Uterus (tissue), 4 donors: Measurements from ENCODE around the gene CLINT1. TPM values are rescaled to one million over a fixed set of nuclear protein-coding genes. Genes with fewer than 3 reads are reported as not detected.
"Not testable (repeated sequence)": the region's sequence is repeated elsewhere in the genome, so short reads cannot be mapped to it uniquely, and the experiment has no call there.

Experiments used
- DNase-seq, 2 donors: peaks; one replicate each; pipeline ENCODE4 v3.0.0-alpha.2; 2019 to 2020
- H3K27ac ChIP-seq, 2 donors: fragments of 200-600 bp; sonication (generic); 1 replicate in 1 of 2; 2 replicates in 1 of 2; pipeline ENCODE4 v1.5.1; 2016 to 2018
- H3K27me3 ChIP-seq, 2 donors: fragments of 200-600 bp; sonication (generic); one replicate each; pipeline ENCODE4 v1.5.1; 2018 to 2019; ENCODE audit warnings: control low read depth in 1 of 2
- H3K36me3 ChIP-seq, 2 donors: fragments of 200-600 bp; sonication (generic); one replicate each; pipeline ENCODE4 v1.5.1; 2019; ENCODE audit warnings: control low read depth in 1 of 2
- H3K4me1 ChIP-seq, 2 donors: fragments of 200-600 bp; sonication (generic); one replicate each; pipeline ENCODE4 v1.5.1; 2018 to 2019; ENCODE audit warnings: control low read depth in 1 of 2
- H3K4me3 ChIP-seq, 2 donors: fragments of 200-600 bp; sonication (generic); 1 replicate in 1 of 2; 2 replicates in 1 of 2; pipeline ENCODE4 v1.5.1; 2018 to 2019; ENCODE audit warnings: mild to moderate bottlenecking in 1 of 2
- H3K9me3 ChIP-seq, 2 donors: fragments of 200-600 bp; sonication (generic); one replicate each; pipeline ENCODE4 v1.5.1; 2019; ENCODE audit warnings: control low read depth in 1 of 2
- CTCF ChIP-seq, 4 experiments: fragments of 200-600 bp in 2 of 4; fragments of 450-650 bp in 2 of 4; sonication (generic) in 2 of 4; IDR thresholded peaks; one replicate each; pipeline ENCODE4 v1.5.1; 2016 to 2019; ENCODE audit warnings: antibody characterized with exemption in 4 of 4, mild to moderate bottlenecking in 2 of 4, moderate library complexity in 1 of 4
- POLR2A ChIP-seq, 2 donors: fragments of 450-650 bp; IDR thresholded peaks; one replicate each; pipeline ENCODE4 v1.6.1; 2016; ENCODE audit warnings: antibody characterized with exemption in 2 of 2, mild to moderate bottlenecking in 1 of 2, moderate library complexity in 1 of 2
- intact Hi-C: fragments of 100-400 bp; cut with DNase I; formaldehyde crosslinking; loops from one replicate; pipeline ENCODE4 v1.15.1; 2023; ENCODE audit warnings: low total_unique reads
- total RNA-seq, 4 donors: library from RNA; depleted of rRNA in 3 of 4; stranded (reverse); fragments of >200 nt in 3 of 4; gene quantifications; one replicate each; pipeline versions ENCODE4 v1.1.0 to v1.2.4, GENCODE V29; 2014 to 2023
- donor health status: DM: yes; HTN: yes; CAD: no.

CLINT1 gene
- total RNA-seq, 4 donors from 2014 or later: 36.6 to 96.0 (median 55.3) TPM

GRCh38 chr5:157886796-157887380 lies 27.9 kb upstream of the CLINT1 start:
- Histone ChIP-seq H3K9me3 (no peaks in the 10 kb centered on the region), H3K27me3 (no peaks in the 10 kb centered on the region), H3K4me3 (no peak overlapping the region), H3K4me1 (no peaks in the 10 kb centered on the region), H3K27ac (no peak overlapping the region), H3K36me3 (no peaks in the 10 kb centered on the region)
- intact Hi-C loops: no loop called here
- no peak for DNase-seq
- no peak for TF ChIP-seq CTCF (IDR thresholded peaks at IDR 0.05)

GRCh38 chr5:157885051-157885450 lies 26.1 kb upstream of the CLINT1 start:
- H3K27me3 ChIP-seq, H3K27ac ChIP-seq, DNase-seq, intact Hi-C loops, H3K9me3 ChIP-seq, H3K36me3 ChIP-seq, H3K4me3 ChIP-seq, H3K4me1 ChIP-seq: not testable (repeated sequence)

GRCh38 chr5:157881498-157881897 lies 22.6 kb upstream of the CLINT1 start:
- H3K27me3 ChIP-seq, H3K4me1 ChIP-seq, H3K9me3 ChIP-seq, DNase-seq, H3K36me3 ChIP-seq, H3K27ac ChIP-seq, H3K4me3 ChIP-seq, intact Hi-C loops: not testable (repeated sequence)

GRCh38 chr5:157877821-157878220 lies 18.9 kb upstream of the CLINT1 start:
- Histone ChIP-seq H3K9me3 (no peaks in the 10 kb centered on the region), H3K27me3 (no peaks in the 10 kb centered on the region), H3K4me3 (no peak overlapping the region), H3K36me3 (no peaks in the 10 kb centered on the region), H3K27ac (no peak overlapping the region), H3K4me1 (no peaks in the 10 kb centered on the region)
- no peak for DNase-seq
- intact Hi-C loops: no loop called here
- TF ChIP-seq CTCF (IDR thresholded peaks at IDR 0.05): no peak
- no peak for TF ChIP-seq POLR2A (IDR thresholded peaks at IDR 0.05)

- Histone ChIP-seq H3K9me3 (no peaks in the 10 kb centered on the region), H3K4me1 (no peaks in the 10 kb centered on the region), H3K27ac (no peak overlapping the region), H3K4me3 (no peak overlapping the region), H3K36me3 (no peaks in the 10 kb centered on the region), H3K27me3 (no peaks in the 10 kb centered on the region)
- no peak for DNase-seq
- TF ChIP-seq POLR2A (IDR thresholded peaks at IDR 0.05): no peak
- no peak for TF ChIP-seq CTCF (IDR thresholded peaks at IDR 0.05)
- intact Hi-C loops: no loop called here
Measured at GRCh38 chr5:157874861-157875260, 15.9 kb upstream of the CLINT1 start.

- no peak for DNase-seq
- TF ChIP-seq POLR2A (IDR thresholded peaks at IDR 0.05) (no peak), CTCF (IDR thresholded peaks at IDR 0.05) (no peak)
- intact Hi-C loops: no loop called here
- Histone ChIP-seq H3K4me3 (no peak overlapping the region), H3K9me3 (no peaks in the 10 kb centered on the region), H3K4me1 (no peaks in the 10 kb centered on the region), H3K27me3 (no peaks in the 10 kb centered on the region), H3K36me3 (no peaks in the 10 kb centered on the region), H3K27ac (no peak overlapping the region)
Measured at GRCh38 chr5:157870837-157871834, 12.2 kb upstream of the CLINT1 start.
